ENCODE data around the gene RENBP.

The RENBP gene

GRCh38 chrX:153956044-153956907 lies 11.8 kb upstream of the RENBP start:
- in situ Hi-C loops (cut with HindIII; ENCODE audit: low sequenced_read_pairs), result no loop called here
- DNase-seq (ENCODE audit: low read depth), result no peak
- TF ChIP-seq CTCF (IDR thresholded peaks at IDR 0.05; ENCODE audit: low read depth, low read length, missing control alignments), result no peak

GRCh38 chrX:153955228-153955732 lies 10.8 kb upstream of the RENBP start:
- TF ChIP-seq CTCF (IDR thresholded peaks at IDR 0.05; ENCODE audit: low read depth, low read length, missing control alignments), result no peak
- H3K4me3 ChIP-seq (ENCODE audit: low read depth, low read length), result no peak overlapping the region
- in situ Hi-C loops (cut with HindIII; ENCODE audit: low sequenced_read_pairs), result no loop called here
- DNase-seq (ENCODE audit: low read depth), result no peak

More at GRCh38 chrX:153956044-153956907, 11.8 kb upstream of the RENBP start:
- no peak overlapping the region for H3K4me3 ChIP-seq (ENCODE audit: low read depth, low read length)

- no peak for TF ChIP-seq CTCF (IDR thresholded peaks at IDR 0.05; ENCODE audit: low read depth, low read length, missing control alignments)
- in situ Hi-C loops (cut with HindIII; ENCODE audit: low sequenced_read_pairs), result no loop called here
- no peak overlapping the region for H3K4me3 ChIP-seq (ENCODE audit: low read depth, low read length)
- DNase-seq (ENCODE audit: low read depth), result no peak
Observed at GRCh38 chrX:153954558-153955227, 10.2 kb upstream of the RENBP start.

- no peak for TF ChIP-seq CTCF (IDR thresholded peaks at IDR 0.05; ENCODE audit: low read depth, low read length, missing control alignments)
Observed at GRCh38 chrX:153953892-153954557, 9.6 kb upstream of the RENBP start.

GRCh38 chrX:153953342-153953830 lies 8.9 kb upstream of the RENBP start:
- DNase-seq (ENCODE audit: low read depth), result peak; percentile 27
- peak; percentile 95 for TF ChIP-seq CTCF (IDR thresholded peaks at IDR 0.05; ENCODE audit: low read depth, low read length, missing control alignments)
- no peak overlapping the region for H3K4me3 ChIP-seq (ENCODE audit: low read depth, low read length)
- in situ Hi-C loops (cut with HindIII; ENCODE audit: low sequenced_read_pairs), result no loop called here

More at GRCh38 chrX:153953892-153954557, 9.6 kb upstream of the RENBP start:
- no peak for DNase-seq (ENCODE audit: low read depth)
- H3K4me3 ChIP-seq (ENCODE audit: low read depth, low read length), result no peak overlapping the region
- in situ Hi-C loops (cut with HindIII; ENCODE audit: low sequenced_read_pairs), result no loop called here

GRCh38 chrX:153952373-153953026 lies 8.1 kb upstream of the RENBP start:
- in situ Hi-C loops (cut with HindIII; ENCODE audit: low sequenced_read_pairs), result no loop called here
- TF ChIP-seq CTCF (IDR thresholded peaks at IDR 0.05; ENCODE audit: low read depth, low read length, missing control alignments), result no peak
- no peak for DNase-seq (ENCODE audit: low read depth)
- no peak overlapping the region for H3K4me3 ChIP-seq (ENCODE audit: low read depth, low read length)

All from astrocyte of the cerebellum (primary cell).